IMR-90 (cell line): ENCODE data around the gene EFHC1. TPM values are rescaled to one million over a fixed set of nuclear protein-coding genes. Genes with fewer than 3 reads are reported as not detected.

Source experiments
- ATAC-seq: fragments of 200-7000 bp; cut with Tn5 transposase; 2 replicates; pipeline ENCODE4 v1.9.1; 2020; ENCODE audit warnings: low read depth, mild to moderate bottlenecking, moderate library complexity
- BruUV-seq: library from RNA; stranded (reverse); fragments of 400-500 nt; replicated peaks from 2 replicates; lab custom pipeline; 2021; lab: Mats Ljungman, UMichigan
- CTCF ChIA-PET: fragments of 300-600 bp; formaldehyde crosslinking; extraction: SDS; loops from one replicate; lab custom pipeline; 2021; ENCODE audit warnings: antibody characterized with exemption; lab: Yijun Ruan, JAX
- POLR2A ChIA-PET: fragments of 300-600 bp; sonication (Branson Sonifier 250); formaldehyde crosslinking; loops from one replicate; lab custom pipeline; 2022; ENCODE audit warnings: antibody characterized with exemption; ENCODE audit not compliant: unreplicated experiment; lab: Charles Lee
- DNase-seq: peaks from one replicate; pipeline ENCODE4 v3.0.0; 2013
- H2AFZ ChIP-seq: replicated peaks from 2 replicates; pipeline ENCODE3; 2013; ENCODE audit warnings: low read length, mild to moderate bottlenecking; ENCODE audit not compliant: poor library complexity
- H2AK5ac ChIP-seq: 2 replicates; pipeline ENCODE4 v1.6.1; 2013; ENCODE audit warnings: low read depth, low read length, inconsistent platforms
- H2AK9ac ChIP-seq: replicated peaks from 2 replicates; pipeline ENCODE3; 2013; ENCODE audit warnings: mild to moderate bottlenecking, low read depth, low read length, moderate library complexity; ENCODE audit not compliant: poor library complexity
- H2BK120ac ChIP-seq: 2 replicates; pipeline ENCODE4 v1.6.1; 2013; ENCODE audit warnings: low read depth, low read length, inconsistent platforms
- H2BK15ac ChIP-seq: 3 replicates; pipeline ENCODE4 v1.6.1; 2013; ENCODE audit warnings: low read depth, low read length, inconsistent platforms
- H2BK20ac ChIP-seq: 2 replicates; pipeline ENCODE4 v1.6.1; 2013; ENCODE audit warnings: low read depth, mild to moderate bottlenecking, inconsistent platforms, low read length, moderate library complexity
- H2BK5ac ChIP-seq: 2 replicates; pipeline ENCODE4 v1.6.1; 2013; ENCODE audit warnings: mild to moderate bottlenecking, low read depth, low read length, inconsistent platforms; ENCODE audit not compliant: poor library complexity, severe bottlenecking
- H3K14ac ChIP-seq: replicated peaks from 2 replicates; pipeline ENCODE4 v1.6.1; 2013; ENCODE audit warnings: low read depth, low read length, inconsistent platforms
- H3K18ac ChIP-seq: 2 replicates; pipeline ENCODE4 v1.6.1; 2013; ENCODE audit warnings: low read depth, low read length, control low read depth
- H3K23ac ChIP-seq: 2 replicates; pipeline ENCODE4 v1.6.1; 2013; ENCODE audit warnings: low read depth, low read length, inconsistent platforms
- H3K27ac ChIP-seq: 2 replicates; pipeline ENCODE4 v1.5.1; 2013; ENCODE audit warnings: mild to moderate bottlenecking, control low read depth, low read length; ENCODE audit not compliant: insufficient read depth
- H3K27me3 ChIP-seq: 2 replicates; pipeline ENCODE4 v1.6.1; 2013; ENCODE audit warnings: low read length; ENCODE audit not compliant: control insufficient read depth, insufficient read depth
- H3K36me3 ChIP-seq: 2 replicates; pipeline ENCODE4 v1.6.1; 2013; ENCODE audit warnings: low read length, mixed read lengths; ENCODE audit not compliant: control insufficient read depth, insufficient read depth
- H3K4ac ChIP-seq: 2 replicates; pipeline ENCODE4 v1.6.1; 2013; ENCODE audit warnings: low read depth, low read length, inconsistent platforms
- H3K4me1 ChIP-seq: 2 replicates; pipeline ENCODE4 v1.6.1; 2013; ENCODE audit warnings: low read length, mixed read lengths; ENCODE audit not compliant: control insufficient read depth, insufficient read depth
- H3K4me2 ChIP-seq: 2 replicates; pipeline ENCODE4 v1.6.1; 2013; ENCODE audit warnings: low read depth, mild to moderate bottlenecking, control low read depth, low read length, moderate library complexity
- H3K4me3 ChIP-seq: 2 replicates; pipeline ENCODE4 v1.5.1; 2013; ENCODE audit warnings: low read depth, mild to moderate bottlenecking, control low read depth, low read length, moderate library complexity; ENCODE audit not compliant: insufficient read depth
- H3K56ac ChIP-seq: 2 replicates; pipeline ENCODE4 v1.6.1; 2013; ENCODE audit warnings: low read length, inconsistent platforms; ENCODE audit not compliant: insufficient read depth; ENCODE audit errors: extremely low read depth
- H3K79me1 ChIP-seq, 2 experiments: 2 replicates each; pipeline ENCODE4 v1.6.1; 2013; ENCODE audit warnings: low read length in 2 of 2, inconsistent platforms in 1 of 2, low read depth in 1 of 2
- H3K9ac ChIP-seq: 2 replicates; pipeline ENCODE4 v1.6.1; 2013; ENCODE audit warnings: low read depth, low read length, control low read depth
- H3K9me1 ChIP-seq: 2 replicates; pipeline ENCODE4 v1.6.1; 2013; ENCODE audit warnings: low read length, inconsistent platforms; ENCODE audit not compliant: insufficient read depth
- H3K9me3 ChIP-seq: 2 replicates; pipeline ENCODE4 v1.6.1; 2013; ENCODE audit warnings: low read length; ENCODE audit not compliant: control insufficient read depth, insufficient read depth
- H4K20me1 ChIP-seq: 2 replicates; pipeline ENCODE4 v1.6.1; 2013; ENCODE audit warnings: low read length, inconsistent platforms; ENCODE audit not compliant: insufficient read depth
- H4K5ac ChIP-seq: 2 replicates; pipeline ENCODE4 v1.6.1; 2013; ENCODE audit warnings: mild to moderate bottlenecking, low read depth, low read length, control low read depth
- H4K8ac ChIP-seq, 2 experiments: 2 replicates each; pipeline ENCODE4 v1.6.1; 2013; ENCODE audit warnings: low read depth in 2 of 2, low read length in 2 of 2, control low read depth in 1 of 2, inconsistent platforms in 1 of 2
- H4K91ac ChIP-seq: 2 replicates; pipeline ENCODE4 v1.6.1; 2013; ENCODE audit warnings: low read depth, low read length, inconsistent platforms; ENCODE audit not compliant: insufficient read depth
- BHLHE40 ChIP-seq: fragments of 150-350 bp; IDR thresholded peaks from 2 replicates; pipeline ENCODE4 v1.6.1; 2016; ENCODE audit warnings: mild to moderate bottlenecking, low read depth, low read length
- CTCF ChIP-seq: conservative IDR thresholded peaks from 2 replicates; pipeline ENCODE4 v1.5.1; 2012; ENCODE audit warnings: mild to moderate bottlenecking, low read depth, low read length, improper control_type of control experiment
- MAFK ChIP-seq: IDR thresholded peaks from 2 replicates; pipeline ENCODE4 v1.6.1; 2012; ENCODE audit warnings: low read depth, low read length, improper control_type of control experiment
- MXI1 ChIP-seq: IDR thresholded peaks from 2 replicates; pipeline ENCODE4 v1.6.1; 2012; ENCODE audit warnings: low read depth, mild to moderate bottlenecking, low read length, moderate library complexity, borderline replicate concordance
- POLR2A ChIP-seq: IDR thresholded peaks from 2 replicates; pipeline ENCODE4 v1.6.1; 2012; ENCODE audit warnings: mild to moderate bottlenecking, low read depth, low read length
- USF2 ChIP-seq: fragments of 150-350 bp; IDR thresholded peaks from 2 replicates; pipeline ENCODE4 v1.6.1; 2017; ENCODE audit warnings: mild to moderate bottlenecking, antibody characterized with exemption, low read length, low read depth
- WGBS, 2 experiments: methylation state at CpG; one replicate each; pipeline versions ENCODE4 v1.1.5 to v1.1.7; 2013; ENCODE audit warnings: missing lambda C conversion rate in 2 of 2; ENCODE audit not compliant: insufficient read length in 1 of 2; ENCODE audit errors: extremely low coverage in 2 of 2; 5-methylcytosine and 5-hydroxymethylcytosine counted together
- dilution Hi-C: fragments of 300-500 bp; cut with HindIII; formaldehyde crosslinking; loops from one replicate; pipeline ENCODE4 v1.14.3; 2018; ENCODE audit warnings: low sequenced_read_pairs; ENCODE audit not compliant: unreplicated experiment
- in situ Hi-C: fragments of 300-500 bp; cut with MboI; formaldehyde crosslinking; loops from 3 replicates; pipeline ENCODE4 v1.14.3; 2019; ENCODE audit warnings: low sequenced_read_pairs, inconsistent platforms, mixed read lengths
- intact Hi-C: fragments of 100-400 bp; cut with micrococcal nuclease; formaldehyde crosslinking; loops from 2 replicates; pipeline ENCODE4 v1.10.0; 2022
- polyA plus RNA-seq, 3 experiments: library from polyadenylated mRNA; depleted of rRNA; stranded (reverse); fragments of >200 nt; gene quantifications; 2 replicates each; pipeline ENCODE4 v1.2.3, GENCODE V29; 2012; ENCODE audit warnings: low replicate concordance in 1 of 3
- total RNA-seq: library from RNA; depleted of rRNA; stranded (reverse); fragments of >200 nt; gene quantifications from 2 replicates; pipeline ENCODE4 v1.2.3, GENCODE V29; 2012

The EFHC1 gene
- total and polyA plus RNA-seq, 2 of the 4 experiments (the other 2 are of a cell fraction), result 14.0 to 23.0 TPM

- Histone ChIP-seq H2AK5ac (no peak overlapping the region; the same call in 1 of the 2 replicates), H3K9me1 (peaks cover 26% of the 10 kb centered on the region), H2AK9ac (no peak overlapping the region), H2BK20ac (no peak overlapping the region), H3K27ac (peak overlapping the region; percentile 21; the same call in 1 of the 2 replicates), H4K5ac (no peak overlapping the region), H2BK15ac (no peak overlapping the region), H3K56ac (no peak overlapping the region), H3K9me3 (no peaks in the 10 kb centered on the region), H3K9ac (no peak overlapping the region), H3K4me1 (peaks cover 41% of the 10 kb centered on the region), H4K91ac (no peak overlapping the region), H3K4ac (peak overlapping the region; percentile 26; the same call in 1 of the 2 replicates), H3K36me3 (peaks cover 3% of the 10 kb centered on the region; the same call in 1 of the 2 replicates), H2BK5ac (peak overlapping the region; percentile 60), H3K79me1 (peaks cover 8 to 57% of the 10 kb centered on the region in 2 experiments; a peak in 3 of 4 replicates), H2BK120ac (no peak overlapping the region), H2AFZ (no peak overlapping the region), H3K4me3 (no peak overlapping the region), H3K18ac (no peak overlapping the region), H4K20me1 (peaks cover 45% of the 10 kb centered on the region), H3K4me2 (no peak overlapping the region), H4K8ac (peak overlapping the region in 1 of 2 experiments; percentile 48; a peak in 1 of 4 replicates), H3K27me3 (no peaks in the 10 kb centered on the region), H3K23ac (peak overlapping the region; percentile 71; the same call in 1 of the 2 replicates), H3K14ac (peak overlapping the region; percentile 61)
- in situ Hi-C loops, result no loop called here
- POLR2A ChIA-PET, result interaction anchor here (0.6 kb wide), 1 partner anchor 171 kb away, joined by 3 read pairs; no protein-coding TSS in a partner anchor
- no peak for TF ChIP-seq MAFK
- no peak for TF ChIP-seq USF2
- no peak for TF ChIP-seq CTCF
- TF ChIP-seq MXI1, result no peak
- TF ChIP-seq BHLHE40, result no peak
- no peak for TF ChIP-seq POLR2A
- CTCF ChIA-PET, result interaction anchor here (0.6 kb wide), 1 partner anchor 71 kb away, joined by 3 read pairs; no protein-coding TSS in a partner anchor
- dilution Hi-C loops, result no loop called here
- no TSS peak for BruUV-seq
- WGBS, 2 experiments, result 17% methylated on average over 1 of the region's 5 CpGs; no CpG with 5 or more reads in 1 of the 2 experiments
- DNase-seq (no peak), ATAC-seq (no peak)
- intact Hi-C loops, result no loop called here
These were observed 140.3 kb downstream of the EFHC1 start for GRCh38 chr6:52560462-52560861.
